ENCODE measurements around the gene HOPX. TPM values are rescaled to one million over a fixed set of nuclear protein-coding genes. Genes with fewer than 3 reads are reported as not detected.

HOPX gene
- total and polyA plus RNA-seq, 8 donors, result 1.2 to 79.1 (median 48.2) TPM; not detected in 1

DNA sequence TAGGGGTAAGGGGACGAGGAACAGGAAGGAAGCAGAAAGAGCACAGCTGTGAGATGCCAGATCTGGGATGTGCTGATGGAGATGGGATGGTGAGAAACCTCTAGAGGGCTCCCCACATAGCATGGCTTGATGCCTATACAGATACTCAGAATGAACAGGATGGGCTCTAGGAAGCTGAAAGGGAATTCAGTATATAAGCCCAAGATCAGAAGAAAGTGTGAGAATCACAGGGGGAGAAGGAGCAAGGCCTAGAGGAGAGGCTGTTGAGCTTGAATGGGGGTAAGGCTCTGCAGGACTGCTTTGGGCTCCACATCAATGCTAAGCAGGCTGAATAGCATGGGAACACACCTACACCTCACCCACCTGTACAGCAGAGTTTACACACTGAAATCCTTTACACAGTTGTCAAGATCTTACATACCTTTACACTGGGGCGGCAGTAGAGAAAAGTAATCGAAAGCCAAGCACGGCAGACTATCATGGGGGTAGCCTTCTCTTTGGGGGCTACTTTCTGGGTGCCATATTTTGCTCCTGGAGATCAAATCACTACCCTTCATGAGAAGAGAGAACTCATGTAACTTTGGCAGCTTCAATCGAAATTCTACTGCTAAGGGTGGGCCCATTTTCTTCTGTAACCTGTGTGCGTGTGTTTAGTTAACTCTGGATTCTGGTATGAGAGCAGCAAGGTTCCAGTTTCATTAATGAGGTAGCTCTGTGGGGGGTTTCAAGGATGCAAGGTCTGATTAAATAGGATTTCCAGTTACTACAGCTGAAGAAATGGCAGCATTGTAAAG, 30.6 kb downstream of the HOPX start:
- H3K9me3 ChIP-seq, result peaks cover 0 to 11% (median 0%) of the 10 kb centered on the region in 4 donors

GRCh38 chr4:56649445-56650261, 31.4 kb downstream of the HOPX start:
- DNase-seq, result no peak
- intact Hi-C loops (cut with DNase I; ENCODE audit: low total_unique reads), result no loop called here
- 77 to 90% (median 87%) methylated on average over 5 of the region's 5 CpGs for WGBS, 5 donors
- Histone ChIP-seq H3K4me1 (peaks cover 7 to 17% (median 8%) of the 10 kb centered on the region in 4 donors), H3K36me3 (no peaks in the 10 kb centered on the region), H3K9me3 (peaks cover 0 to 11% (median 0%) of the 10 kb centered on the region in 4 donors), H3K27me3 (peaks cover 0 to 11% (median 0%) of the 10 kb centered on the region in 3 donors), H3K27ac (no peak overlapping the region), H3K4me3 (no peak overlapping the region)
- TF ChIP-seq CTCF (IDR thresholded peaks at IDR 0.05) (no peak), POLR2A (IDR thresholded peaks at IDR 0.05) (no peak), POLR2AphosphoS5 (IDR thresholded peaks at IDR 0.05) (no peak), EP300 (IDR thresholded peaks at IDR 0.05) (no peak)

More for the DNA sequence above, 30.6 kb downstream of the HOPX start:
- H3K4me1 ChIP-seq, result peaks cover 10 to 25% (median 15%) of the 10 kb centered on the region in 4 donors
- TF ChIP-seq CTCF (IDR thresholded peaks at IDR 0.05), result no peak
- no peak for TF ChIP-seq EP300 (IDR thresholded peaks at IDR 0.05)
- TF ChIP-seq POLR2A (IDR thresholded peaks at IDR 0.05), result no peak
- no peak overlapping the region for H3K27ac ChIP-seq
- H3K27me3 ChIP-seq, result peaks cover 0 to 19% (median 4%) of the 10 kb centered on the region in 3 donors
- intact Hi-C loops (cut with DNase I; ENCODE audit: low total_unique reads), result no loop called here
- DNase-seq, result no peak
- 62 to 84% (median 70%) methylated on average over 6 of the region's 6 CpGs for WGBS, 5 donors
- H3K36me3 ChIP-seq, result no peaks in the 10 kb centered on the region
- no peak overlapping the region for H3K4me3 ChIP-seq

DNA sequence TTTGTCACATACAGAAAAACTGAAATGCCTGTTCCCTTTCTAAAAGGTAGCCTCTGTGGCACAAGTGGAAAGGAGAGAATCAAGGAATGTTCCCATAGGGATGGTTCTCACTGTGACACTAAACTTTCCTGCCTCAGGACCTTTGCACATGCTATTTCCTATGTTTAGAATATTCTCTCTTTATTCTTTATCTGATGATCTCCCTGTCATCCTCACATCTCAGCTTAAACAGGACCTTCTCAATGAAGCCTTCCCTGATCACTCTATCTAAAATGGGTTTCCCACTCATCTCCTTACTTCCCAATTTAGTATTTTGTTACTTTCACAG, 32.3 kb downstream of the HOPX start:
- H3K27ac ChIP-seq, result no peak overlapping the region
- no peak overlapping the region for H3K4me3 ChIP-seq
- H3K27me3 ChIP-seq, result peaks cover 0 to 5% (median 0%) of the 10 kb centered on the region in 3 donors
- TF ChIP-seq POLR2A (IDR thresholded peaks at IDR 0.05) (no peak), EP300 (IDR thresholded peaks at IDR 0.05) (no peak), POLR2AphosphoS5 (IDR thresholded peaks at IDR 0.05) (no peak), CTCF (IDR thresholded peaks at IDR 0.05) (no peak)
- DNase-seq, result no peak
- H3K36me3 ChIP-seq, result no peaks in the 10 kb centered on the region
- peaks cover 0 to 9% (median under 1%) of the 10 kb centered on the region in 4 donors for H3K4me1 ChIP-seq
- intact Hi-C loops (cut with DNase I; ENCODE audit: low total_unique reads), result no loop called here
- peaks cover 0 to 11% (median 0%) of the 10 kb centered on the region in 4 donors for H3K9me3 ChIP-seq

- Histone ChIP-seq H3K27ac (no peak overlapping the region), H3K36me3 (no peaks in the 10 kb centered on the region), H3K27me3 (no peaks in the 10 kb centered on the region), H3K4me3 (no peak overlapping the region), H3K9me3 (peaks cover 0 to 11% (median 0%) of the 10 kb centered on the region in 4 donors), H3K4me1 (peaks cover 0 to 3% (median 0%) of the 10 kb centered on the region in 4 donors)
- 88 to 95% (median 93%) methylated on average over 5 of the region's 5 CpGs for WGBS, 5 donors
- intact Hi-C loops (cut with DNase I; ENCODE audit: low total_unique reads), result no loop called here
- DNase-seq, result no peak
- no peak for TF ChIP-seq EP300 (IDR thresholded peaks at IDR 0.05)
- TF ChIP-seq CTCF (IDR thresholded peaks at IDR 0.05), result no peak
- no peak for TF ChIP-seq POLR2AphosphoS5 (IDR thresholded peaks at IDR 0.05)
- no peak for TF ChIP-seq POLR2A (IDR thresholded peaks at IDR 0.05)
Measured at GRCh38 chr4:56648021-56648823, 32.9 kb downstream of the HOPX start.

All from stomach (tissue), 9 donors.